WTC11 (cell line): ENCODE measurements around the gene IGF2BP3. TPM values are rescaled to one million over a fixed set of nuclear protein-coding genes. Genes with fewer than 3 reads are reported as not detected.

Experiments
- ATAC-seq: fragments of 200-7000 bp; cut with Tn5 transposase; 2 replicates; pipeline ENCODE4 v1.10.0; 2021; ENCODE audit warnings: mild to moderate bottlenecking, moderate library complexity
- CTCF ChIA-PET: fragments of 300-600 bp; sonication (Branson Sonifier 250); formaldehyde crosslinking; loops from one replicate; lab custom pipeline; 2021; ENCODE audit warnings: antibody characterized with exemption; lab: Charles Lee
- POLR2A ChIA-PET: fragments of 350-600 bp; sonication (Branson Sonifier 250); formaldehyde crosslinking; loops from one replicate; lab custom pipeline; 2021; ENCODE audit warnings: antibody characterized with exemption; lab: Charles Lee
- DNase-seq: peaks from one replicate; pipeline ENCODE4 v3.0.0; 2021; ENCODE audit warnings: low spot score
- H3K27ac Mint-ChIP-seq: 2 replicates; pipeline ENCODE4 v1.8.0; 2021; ENCODE audit warnings: mixed read lengths
- H3K27me3 Mint-ChIP-seq: 2 replicates; pipeline ENCODE4 v1.8.0; 2021; ENCODE audit warnings: low read depth, mild to moderate bottlenecking, moderate library complexity, mixed read lengths
- H3K36me3 Mint-ChIP-seq: 2 replicates; pipeline ENCODE4 v1.8.0; 2021; ENCODE audit warnings: mixed read lengths
- H3K4me1 Mint-ChIP-seq: 2 replicates; pipeline ENCODE4 v1.8.0; 2022; ENCODE audit warnings: mixed read lengths
- H3K4me3 Mint-ChIP-seq: 2 replicates; pipeline ENCODE4 v1.8.0; 2021; ENCODE audit warnings: mild to moderate bottlenecking, moderate library complexity, mixed read lengths
- H3K9me3 Mint-ChIP-seq: 2 replicates; pipeline ENCODE4 v1.8.0; 2021; ENCODE audit warnings: mixed read lengths
- ARID4B ChIP-seq: sonication (generic); formaldehyde crosslinking; IDR thresholded peaks from 2 replicates; pipeline ENCODE4 v1.8.0; 2023; ENCODE audit warnings: missing genetic modification reagents, mild to moderate bottlenecking, borderline replicate concordance
- ELF4 ChIP-seq: sonication (generic); formaldehyde crosslinking; IDR thresholded peaks from 2 replicates; pipeline ENCODE4 v1.8.1; 2022; ENCODE audit warnings: low read depth, mild to moderate bottlenecking, moderate library complexity, missing genetic modification reagents
- GRHL2 ChIP-seq: fragments of 250-450 bp; sonication (Bioruptor Pico); IDR thresholded peaks from 2 replicates; pipeline ENCODE4 v1.8.0; 2022; ENCODE audit warnings: mild to moderate bottlenecking, moderate library complexity; ENCODE audit not compliant: insufficient replicate concordance, severe bottlenecking
- GTF2I ChIP-seq: fragments of 250-450 bp; sonication (Bioruptor Pico); conservative IDR thresholded peaks from 2 replicates; pipeline ENCODE4 v1.4.0; 2021; ENCODE audit warnings: mild to moderate bottlenecking
- HMGA2 ChIP-seq: fragments of 250-450 bp; sonication (Bioruptor Pico); IDR thresholded peaks from 2 replicates; pipeline ENCODE4 v1.4.0; 2021; ENCODE audit warnings: mild to moderate bottlenecking, moderate library complexity
- KAT7 ChIP-seq: sonication (generic); formaldehyde crosslinking; IDR thresholded peaks from 2 replicates; pipeline ENCODE4 v1.8.1; 2023; ENCODE audit warnings: missing genetic modification reagents, mild to moderate bottlenecking, borderline replicate concordance
- NR1H2 ChIP-seq: sonication (generic); formaldehyde crosslinking; IDR thresholded peaks from 2 replicates; pipeline ENCODE4 v1.9.0; 2021; ENCODE audit warnings: mild to moderate bottlenecking, moderate library complexity, missing genetic modification reagents
- OVOL2 ChIP-seq: fragments of 250-450 bp; sonication (Bioruptor Pico); IDR thresholded peaks from 2 replicates; pipeline ENCODE4 v1.9.0; 2021; ENCODE audit warnings: mild to moderate bottlenecking, borderline replicate concordance
- PRDM15 ChIP-seq: sonication (generic); formaldehyde crosslinking; IDR thresholded peaks from 2 replicates; pipeline ENCODE4 v1.8.0; 2022; ENCODE audit warnings: missing genetic modification reagents
- SP1 ChIP-seq: sonication (generic); formaldehyde crosslinking; conservative IDR thresholded peaks from 2 replicates; pipeline ENCODE4 v1.8.1; 2022; ENCODE audit warnings: missing genetic modification reagents
- ZBTB43 ChIP-seq: sonication (generic); formaldehyde crosslinking; IDR thresholded peaks from 2 replicates; pipeline ENCODE4 v1.8.1; 2023; ENCODE audit warnings: mild to moderate bottlenecking, missing genetic modification reagents
- ZMAT4 ChIP-seq: fragments of 250-450 bp; sonication (Bioruptor Pico); IDR thresholded peaks from 2 replicates; pipeline ENCODE4 v1.9.0; 2021; ENCODE audit warnings: mild to moderate bottlenecking
- ZNF317 ChIP-seq: sonication (generic); formaldehyde crosslinking; IDR thresholded peaks from 2 replicates; pipeline ENCODE4 v1.8.1; 2023; ENCODE audit warnings: low read depth, mild to moderate bottlenecking, moderate library complexity, missing genetic modification reagents, borderline replicate concordance
- ZNF512 ChIP-seq: sonication (generic); formaldehyde crosslinking; IDR thresholded peaks from 2 replicates; pipeline ENCODE4 v1.8.1; 2022; ENCODE audit warnings: missing genetic modification reagents, borderline replicate concordance
- ZNF532 ChIP-seq: fragments of 250-450 bp; sonication (Bioruptor Pico); IDR thresholded peaks from 2 replicates; pipeline ENCODE4 v1.9.0; 2021; ENCODE audit warnings: mild to moderate bottlenecking, borderline replicate concordance
- total RNA-seq: library from RNA; stranded (reverse); gene quantifications from 3 replicates; pipeline ENCODE4 v1.2.3, GENCODE V29; 2021

IGF2BP3 gene
- total RNA-seq, 1 experiment from 2014 or later: 129 TPM

GRCh38 chr7:23486002-23486773 is 15.9 kb upstream of the IGF2BP3 start:
- no peaks in the 10 kb centered on the region for H3K9me3 Mint-ChIP-seq
- no peaks in the 10 kb centered on the region for H3K36me3 Mint-ChIP-seq
- H3K27me3 Mint-ChIP-seq: no peaks in the 10 kb centered on the region
- CTCF ChIA-PET: interaction anchor here (0.8 to 1.6 kb wide), 3 partner anchors 23 to 214 kb away, joined by 3 to 5 read pairs (median 4); no protein-coding TSS in a partner anchor
- DNase-seq (no peak), ATAC-seq (peak; percentile 46)
- H3K27ac Mint-ChIP-seq: peak overlapping the region; percentile 78
- POLR2A ChIA-PET: interaction anchor here (0.6 to 1.6 kb wide), 4 partner anchors 12 to 39 kb away, joined by 3 to 6 read pairs (median 3); partner anchors contain the start of gene IGF2BP3
- H3K4me1 Mint-ChIP-seq: peaks cover 32% of the 10 kb centered on the region
- H3K4me3 Mint-ChIP-seq: no peak overlapping the region
- TF ChIP-seq PRDM15 (CRISPR knock-in tag) (peak; percentile 81), ELF4 (CRISPR knock-in tag) (no peak)
- TF ChIP-seq, all 79 proteins: peak for 1

- ChIA-PET POLR2A (no interaction called here), CTCF (interaction anchor here (0.9 kb wide), 1 partner anchor 53 kb away, joined by 3 read pairs; no protein-coding TSS in a partner anchor)
- H3K4me1 Mint-ChIP-seq: peaks cover 32% of the 10 kb centered on the region
- no peaks in the 10 kb centered on the region for H3K27me3 Mint-ChIP-seq
- no peaks in the 10 kb centered on the region for H3K9me3 Mint-ChIP-seq
- DNase-seq (no peak), ATAC-seq (no peak)
- H3K36me3 Mint-ChIP-seq: no peaks in the 10 kb centered on the region
- H3K27ac Mint-ChIP-seq: 0 out of 2 replicates have a peak overlapping the region, but pooled peaks have one; percentile 23
- H3K4me3 Mint-ChIP-seq: no peak overlapping the region
- no peak for TF ChIP-seq ZNF512
- no peak for TF ChIP-seq SP1
- TF ChIP-seq KAT7 (CRISPR knock-in tag): no peak
- no peak for TF ChIP-seq ZNF532
- TF ChIP-seq ELF4 (CRISPR knock-in tag): no peak
- TF ChIP-seq GRHL2 (CRISPR knock-in tag): no peak
- TF ChIP-seq ZMAT4 (CRISPR knock-in tag): no peak
- TF ChIP-seq OVOL2 (CRISPR knock-in tag): no peak
- TF ChIP-seq GTF2I (CRISPR knock-in tag): no peak
- no peak for TF ChIP-seq NR1H2 (CRISPR knock-in tag)
- no peak for TF ChIP-seq ARID4B (CRISPR knock-in tag)
- TF ChIP-seq ZBTB43 (CRISPR knock-in tag): no peak
- no peak for TF ChIP-seq HMGA2 (CRISPR knock-in tag)
- TF ChIP-seq ZNF317 (CRISPR knock-in tag): no peak
Observed at GRCh38 chr7:23482686-23483085, 12.4 kb upstream of the IGF2BP3 start.
